Suprapubic skin (tissue), 4 donors: ENCODE measurements around the gene NOTCH2.

Source experiments
- CTCF ChIP-seq, 2 donors: fragments of 200-600 bp in 1 of 2; fragments of 450-650 bp in 1 of 2; sonication (generic) in 1 of 2; IDR thresholded peaks; one replicate each; pipeline ENCODE4 v1.5.1; 2016 to 2019; ENCODE audit warnings: antibody characterized with exemption in 2 of 2, mild to moderate bottlenecking in 1 of 2, moderate library complexity in 1 of 2
- EP300 ChIP-seq: sonication (generic); formaldehyde crosslinking; IDR thresholded peaks from one replicate; pipeline ENCODE4 v1.6.1; 2017; ENCODE audit warnings: antibody characterized with exemption
- POLR2A ChIP-seq, 2 donors: fragments of 450-650 bp; IDR thresholded peaks; one replicate each; pipeline ENCODE4 v1.6.1; 2017; ENCODE audit warnings: antibody characterized with exemption in 2 of 2, mild to moderate bottlenecking in 2 of 2, moderate library complexity in 2 of 2
- POLR2AphosphoS5 ChIP-seq, 3 donors: sonication (generic); formaldehyde crosslinking; IDR thresholded peaks; one replicate each; pipeline ENCODE4 v1.6.1; 2017; ENCODE audit warnings: antibody characterized with exemption in 3 of 3

DNA sequence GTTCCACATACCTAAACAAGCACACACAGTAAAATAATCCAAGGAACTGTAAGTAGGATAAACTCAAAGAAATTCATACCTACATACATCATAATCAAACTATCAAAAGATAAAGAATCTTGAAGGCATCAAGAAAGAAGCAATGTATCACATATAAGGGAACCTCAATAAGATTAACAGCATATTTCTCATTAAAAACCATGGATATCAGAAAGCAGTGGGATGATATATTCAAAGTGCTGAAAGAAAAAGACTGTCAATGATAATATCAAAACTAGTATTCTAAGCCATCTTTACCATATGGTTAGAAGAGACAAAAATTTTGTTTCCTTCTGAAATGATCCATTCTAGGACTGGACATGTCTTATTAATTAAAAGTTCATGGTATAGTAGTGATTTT lies 136.1 kb downstream of the NOTCH2 start:
- TF ChIP-seq EP300 (no peak), CTCF (IDR thresholded peaks at IDR 0.05) (no peak), POLR2AphosphoS5 (IDR thresholded peaks at IDR 0.05) (no peak), POLR2A (IDR thresholded peaks at IDR 0.05) (no peak)
